Hippocampal formation (tissue), 2 donors: ENCODE results near the gene MYLK3.

ENCODE experiments used
- DNase-seq, 2 donors: peaks; one replicate each; lab custom pipeline; 2025; lab: John Stamatoyannopoulos, UW

Gene MYLK3

DNA sequence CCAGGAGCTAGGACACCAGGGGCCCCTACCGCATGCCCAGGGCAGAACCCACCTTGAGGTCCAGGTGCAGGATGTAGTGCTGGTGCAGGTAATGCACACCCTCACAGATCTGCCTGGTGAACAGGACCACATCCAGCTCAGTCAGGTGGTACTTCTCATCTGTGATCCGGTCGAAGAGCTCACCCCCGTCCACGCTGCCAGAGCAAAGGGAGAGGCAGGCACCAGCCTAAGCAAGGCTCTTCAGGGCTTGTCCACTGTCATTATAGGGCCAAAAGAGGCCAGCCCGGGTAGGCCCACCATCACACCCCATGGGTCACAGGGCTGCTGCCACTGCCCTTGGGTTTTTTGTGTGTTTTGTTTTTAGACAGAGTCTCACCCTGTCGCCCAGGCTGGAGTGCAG lies 21.0 kb downstream of the MYLK3 start:
- no peak for DNase-seq

DNA sequence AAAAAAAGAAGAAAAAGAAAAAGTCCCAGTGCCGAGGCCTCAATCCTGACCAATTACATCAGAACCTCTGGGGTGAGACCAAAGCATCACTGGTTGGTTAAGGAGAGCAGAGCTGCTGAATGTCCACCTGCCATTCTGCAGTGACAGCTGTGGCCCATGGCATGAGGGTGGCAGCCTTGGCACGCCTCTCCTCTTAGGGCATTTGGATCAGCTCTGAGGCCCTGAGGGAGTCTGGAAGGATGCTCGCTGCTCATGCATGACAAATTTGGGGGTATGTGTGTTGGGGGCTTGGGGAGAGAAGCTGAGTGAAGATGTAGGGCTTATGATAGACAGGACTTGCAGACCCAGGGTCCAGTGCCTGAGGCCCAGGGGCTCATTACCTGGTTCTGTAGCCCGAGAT lies 26.3 kb downstream of the MYLK3 start:
- no peak for DNase-seq

DNA sequence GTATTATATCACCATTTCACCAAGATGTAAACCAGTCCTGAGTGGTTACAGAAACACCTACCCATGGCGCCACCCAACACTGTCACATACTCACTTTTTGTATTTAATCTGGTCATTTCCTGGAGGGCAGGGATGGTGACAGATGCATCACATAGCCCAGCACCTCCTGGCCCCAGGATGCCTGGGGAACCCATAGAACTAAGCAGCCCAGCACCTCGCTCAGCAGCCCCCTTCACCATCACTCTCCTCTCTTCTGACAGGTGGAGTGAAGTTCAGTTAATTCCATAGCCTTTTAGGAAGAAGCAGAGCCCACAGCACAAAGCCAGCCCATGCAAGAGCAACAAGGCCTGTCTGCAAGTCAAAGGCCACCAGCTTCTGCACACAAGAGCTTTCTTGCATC lies 27.5 kb downstream of the MYLK3 start:
- DNase-seq, result no peak

DNA sequence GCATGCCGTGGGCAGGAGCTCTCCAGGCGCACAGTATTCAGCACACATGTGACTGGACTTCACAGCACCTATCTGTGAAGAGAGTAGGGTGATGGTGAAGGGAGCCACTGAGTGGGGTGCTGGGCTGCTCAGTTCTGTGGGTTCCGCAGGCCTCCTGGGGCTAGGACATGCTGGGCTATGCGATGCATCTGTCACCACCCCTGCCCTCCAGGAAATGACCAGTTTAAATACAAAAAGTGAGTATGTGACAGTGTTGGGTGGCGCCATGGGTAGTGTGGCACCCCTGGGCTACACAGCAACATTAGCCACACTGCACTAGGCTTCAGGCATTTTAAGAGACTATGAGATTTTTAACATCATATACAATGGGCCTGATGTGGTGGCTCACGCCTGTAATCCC lies 28.6 kb downstream of the MYLK3 start:
- DNase-seq, result no peak

DNA sequence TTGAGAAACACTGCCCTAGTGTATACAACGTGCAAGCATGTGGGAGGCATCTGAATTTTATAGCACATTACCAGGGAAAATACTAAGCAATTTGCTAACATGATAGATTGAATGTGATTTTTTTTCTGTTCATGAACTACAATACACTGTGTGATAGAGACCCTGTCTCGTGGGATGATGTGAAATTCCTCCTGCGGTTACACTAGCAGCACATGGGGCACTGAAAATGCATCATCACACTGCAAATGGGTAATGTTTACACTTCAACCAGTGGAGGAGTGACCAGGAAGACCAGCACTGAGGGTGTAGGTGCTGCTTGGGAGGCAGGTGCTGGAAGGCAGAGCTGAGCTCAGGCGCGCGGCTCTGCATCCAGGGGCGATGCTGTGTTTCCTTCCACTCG lies 29.9 kb downstream of the MYLK3 start:
- DNase-seq, result no peak

DNA sequence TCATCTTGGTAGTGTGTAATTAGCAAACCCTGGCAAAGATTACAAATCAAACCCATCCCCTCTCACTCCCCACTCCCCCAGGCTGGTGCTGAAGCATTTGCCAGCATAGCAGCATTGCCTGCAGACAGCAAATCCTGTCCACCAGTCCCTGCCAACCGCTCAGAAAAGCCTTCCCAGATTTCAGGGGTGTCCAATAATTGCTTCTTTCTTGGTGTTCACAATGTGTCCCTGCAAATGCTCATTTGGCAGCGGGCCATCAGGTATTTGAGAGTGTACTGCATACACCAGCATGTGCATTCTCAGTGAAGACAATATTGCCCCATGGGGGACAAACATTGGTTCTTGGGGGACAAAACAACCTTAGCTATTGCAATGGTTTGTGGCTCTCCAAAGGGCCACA lies 30.5 kb downstream of the MYLK3 start:
- DNase-seq, result no peak

DNA sequence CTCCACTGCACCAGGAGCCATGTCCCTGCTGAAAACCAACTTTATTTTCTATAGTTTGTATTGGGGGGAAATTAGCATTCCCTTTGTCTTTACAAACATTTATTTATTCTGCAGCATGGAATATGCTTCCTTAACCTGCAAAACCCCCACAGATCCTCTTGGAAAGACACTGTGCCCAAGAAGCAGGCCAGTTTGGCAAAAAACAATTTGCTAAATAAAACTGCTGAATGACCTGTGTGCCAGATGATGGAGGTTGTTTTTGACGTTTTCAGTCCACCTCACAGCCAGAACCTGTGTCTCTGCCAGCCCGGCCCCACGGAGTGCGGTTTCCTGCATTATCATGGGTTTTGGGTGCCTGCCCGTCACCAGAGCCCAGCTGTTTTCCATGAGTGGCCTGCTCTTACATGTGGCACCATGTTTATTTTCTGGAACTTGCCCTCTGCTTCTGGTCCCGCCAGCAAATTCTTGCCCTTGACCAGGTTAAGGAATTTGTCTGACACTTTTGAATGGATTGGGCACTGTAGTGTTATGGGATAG lies 32.3 kb downstream of the MYLK3 start:
- DNase-seq, result no peak

DNA sequence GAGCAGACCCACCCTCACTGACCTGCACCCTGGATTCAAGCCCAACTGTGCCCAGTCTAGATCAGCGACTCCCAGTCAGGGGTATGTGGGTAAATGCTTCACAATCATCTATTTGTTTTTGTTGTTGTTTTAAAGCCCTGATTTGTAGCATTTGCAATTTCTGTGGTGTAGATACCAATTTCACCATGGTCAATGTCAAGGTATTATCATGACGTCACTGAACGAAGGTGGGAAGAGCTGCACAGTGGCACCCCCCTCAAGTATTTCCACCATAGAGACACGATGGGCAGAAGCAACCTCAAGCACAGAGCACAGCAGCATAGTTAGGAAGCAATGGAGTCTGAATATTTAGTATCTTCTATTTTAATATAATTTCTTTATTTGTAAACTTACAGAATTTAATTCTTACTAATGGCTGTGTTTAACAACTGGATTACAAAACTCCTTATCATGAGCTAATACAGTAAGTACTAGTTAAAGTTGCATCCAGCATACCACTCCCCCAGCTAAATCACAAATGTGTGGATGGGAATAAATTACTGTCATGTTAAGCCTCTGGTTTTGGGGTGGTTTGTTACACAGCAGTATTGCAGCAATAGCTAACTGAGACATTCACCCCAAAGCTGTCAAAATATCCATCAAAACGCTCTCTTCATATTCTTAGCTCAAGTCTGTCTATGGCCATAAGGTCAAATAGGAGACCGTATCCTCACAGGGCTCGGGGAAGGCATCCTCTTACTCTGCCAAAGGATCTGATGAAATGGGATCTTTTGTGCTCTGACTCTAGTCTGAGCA lies 33.1 kb downstream of the MYLK3 start:
- no peak for DNase-seq

DNA sequence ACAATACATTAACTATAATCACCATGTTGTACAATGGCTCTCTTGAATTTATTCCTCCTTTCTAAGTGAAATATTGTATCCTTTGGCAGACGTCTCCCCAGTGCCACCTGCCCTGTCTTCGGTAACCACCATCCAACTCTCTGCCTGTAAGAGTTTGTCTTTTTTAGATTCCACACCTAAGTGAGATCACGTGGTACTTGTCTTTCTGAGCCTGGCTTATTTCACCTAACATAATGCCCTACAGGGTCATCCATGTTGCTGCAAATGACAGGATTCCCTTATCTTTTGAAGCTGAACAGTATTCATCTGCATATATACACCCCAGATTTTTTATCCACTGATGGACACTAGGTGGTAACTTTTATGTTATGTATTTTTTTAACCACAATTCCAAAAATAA lies 34.5 kb downstream of the MYLK3 start:
- DNase-seq, result no peak

DNA sequence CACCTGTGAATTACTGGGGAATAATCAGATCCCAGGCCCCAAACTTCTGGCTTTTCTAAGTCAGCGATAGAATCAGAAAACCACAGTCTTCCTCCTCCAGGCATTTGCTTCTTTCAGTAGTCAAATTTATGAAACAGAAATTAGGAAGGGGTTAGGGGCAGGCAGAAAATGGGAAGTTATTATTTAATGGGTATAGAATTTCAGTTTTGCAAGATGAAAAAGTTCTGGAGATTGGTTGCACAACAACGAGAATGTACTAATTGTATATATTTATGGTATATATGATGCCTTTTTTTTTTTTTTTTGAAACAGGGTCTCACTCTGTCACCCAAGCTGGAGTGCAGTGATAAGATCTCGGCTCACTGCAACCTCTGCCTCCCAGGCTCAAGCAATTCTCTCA lies 35.2 kb downstream of the MYLK3 start:
- DNase-seq, result no peak

DNA sequence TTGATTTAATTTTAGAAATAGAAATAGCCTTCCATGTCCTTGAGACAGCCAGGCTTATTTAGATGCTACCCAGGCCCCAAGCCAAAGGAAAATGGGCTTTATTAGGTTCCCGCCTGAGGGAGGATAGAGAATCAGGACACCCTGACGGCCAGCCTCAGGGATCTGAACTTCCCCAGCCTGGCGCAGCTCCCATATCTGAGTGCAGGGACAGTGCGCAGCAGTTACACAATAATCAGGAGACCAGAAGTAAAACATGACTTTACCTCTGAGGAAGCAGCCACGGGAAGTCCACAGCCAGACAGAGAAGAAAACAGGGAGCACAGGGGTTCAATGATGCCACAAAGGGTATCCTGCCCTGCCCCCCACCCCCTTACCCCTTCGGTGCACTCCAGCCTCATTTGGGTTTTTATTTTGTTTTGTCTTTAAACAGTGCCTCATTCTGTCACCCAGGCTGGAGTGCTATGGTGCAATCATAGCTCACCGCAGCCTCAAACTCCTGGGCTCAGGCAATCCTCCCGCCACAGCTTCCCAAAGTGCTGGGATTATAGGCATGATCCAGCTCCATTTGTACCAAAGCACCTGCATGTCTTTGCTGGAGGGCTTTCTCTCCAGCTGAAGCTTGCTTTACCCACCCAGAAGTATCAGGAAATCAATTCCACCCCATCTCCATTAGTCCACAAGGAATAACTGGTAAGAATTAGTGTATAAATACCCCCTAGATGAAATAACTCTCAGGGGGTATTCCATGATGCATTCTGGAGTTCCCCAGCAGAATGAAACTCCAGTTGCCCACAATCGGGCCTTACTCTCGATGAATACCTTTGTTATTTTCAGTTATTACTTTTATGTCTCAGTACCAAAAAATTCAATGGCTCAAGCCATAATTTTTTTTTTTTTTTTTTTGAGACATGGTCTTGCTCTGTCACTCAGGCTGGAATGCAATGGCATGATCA lies 36.8 kb downstream of the MYLK3 start:
- DNase-seq, result no peak

DNA sequence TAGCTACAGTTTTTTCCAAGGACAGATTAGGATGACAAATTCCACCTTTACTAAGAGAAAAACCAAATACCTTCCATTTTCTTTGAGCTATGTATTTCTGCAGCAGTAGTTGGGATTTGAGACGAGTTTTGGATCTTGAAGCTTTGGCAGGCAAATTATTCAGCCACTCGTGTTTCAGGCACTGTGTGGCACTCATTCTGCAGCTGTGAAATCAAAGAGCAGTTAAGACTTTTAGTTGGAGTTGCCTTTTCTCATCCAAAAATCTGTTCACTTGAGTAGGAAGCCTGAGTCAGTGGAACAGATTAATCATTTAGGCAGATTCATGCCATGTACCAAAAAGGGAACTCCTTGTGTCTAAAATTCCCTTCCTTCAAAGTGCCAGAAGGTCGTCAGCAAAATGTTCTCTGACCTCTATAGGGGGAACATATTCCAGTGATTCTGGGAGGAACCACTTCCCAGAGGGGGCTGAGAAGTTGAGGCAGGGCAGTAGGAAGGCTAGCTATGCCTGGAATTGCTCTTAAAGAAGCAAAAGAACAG lies 38.6 kb downstream of the MYLK3 start:
- DNase-seq, result no peak

DNA sequence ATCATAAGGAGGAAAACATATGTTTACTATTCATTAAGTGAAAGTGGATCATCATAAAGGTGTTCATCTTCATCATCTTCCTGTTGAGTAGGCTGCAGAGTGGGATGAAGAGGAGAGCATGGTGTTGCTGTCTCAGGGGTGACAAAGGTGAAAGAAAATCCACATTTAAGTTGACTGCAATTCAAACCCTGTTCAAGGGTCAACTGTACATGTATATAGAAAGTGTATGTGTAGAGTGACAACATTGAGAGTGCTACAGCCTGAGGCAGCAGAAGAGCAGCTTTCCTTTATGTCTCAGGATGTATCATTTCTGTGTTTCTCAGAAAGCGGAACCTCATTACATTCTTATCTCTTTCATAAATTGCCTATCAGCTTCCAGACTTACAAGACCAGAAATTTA lies 41.5 kb downstream of the MYLK3 start:
- no peak for DNase-seq

DNA sequence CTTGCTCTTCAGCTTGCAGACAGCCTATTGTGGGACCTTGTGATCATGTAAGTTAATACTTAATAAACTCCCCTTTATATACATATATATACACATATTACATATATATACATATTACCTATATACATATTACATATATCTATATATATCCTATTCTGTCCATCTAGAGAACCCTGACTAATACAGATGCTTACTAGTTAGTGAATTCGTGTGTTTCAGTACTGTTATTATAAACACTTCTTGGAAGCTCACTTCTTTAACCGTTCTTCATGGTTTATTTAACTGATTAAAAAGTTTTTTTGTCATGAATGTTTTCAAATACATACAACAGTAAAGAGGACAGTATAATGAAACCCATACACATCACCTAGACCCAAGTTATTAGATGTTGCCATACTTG lies 46.1 kb downstream of the MYLK3 start:
- DNase-seq, result no peak

DNA sequence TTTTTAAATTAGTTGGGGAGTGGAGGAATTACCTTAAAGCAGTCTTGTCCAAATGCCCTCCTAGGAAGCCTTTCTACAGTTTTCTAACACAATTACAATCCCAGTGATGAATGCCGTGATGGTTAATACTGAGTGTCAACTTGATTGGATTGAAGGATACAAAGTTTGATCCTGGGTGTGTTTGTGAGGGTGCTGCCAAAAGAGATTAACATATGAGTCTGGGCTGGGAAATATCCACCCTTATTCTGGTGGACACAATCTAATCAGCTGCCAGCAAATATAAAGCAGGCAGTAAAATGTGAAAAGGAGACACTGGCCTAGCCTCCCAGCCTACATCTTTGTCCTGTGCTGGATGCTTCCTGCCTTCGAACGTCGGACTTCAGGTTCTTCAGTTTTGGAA lies 46.5 kb downstream of the MYLK3 start:
- DNase-seq, result no peak

DNA sequence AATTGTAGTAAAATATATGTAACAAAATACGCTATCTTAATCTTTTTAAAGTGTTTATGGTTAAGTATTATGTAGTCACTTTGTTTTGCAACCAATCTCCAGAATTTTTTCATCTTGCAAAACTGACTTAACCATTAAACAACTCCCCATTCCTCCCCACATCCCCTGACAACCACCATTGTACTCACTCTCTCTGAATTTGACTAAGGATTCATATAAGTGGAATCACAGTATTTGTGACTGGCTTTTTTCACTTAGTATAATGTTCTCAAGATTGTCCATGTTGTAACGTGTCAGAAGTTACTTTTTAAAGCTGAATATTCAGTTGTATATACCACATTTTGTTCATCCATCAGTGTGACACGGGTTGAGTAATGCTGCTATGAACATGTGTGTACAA lies 48.1 kb downstream of the MYLK3 start:
- no peak for DNase-seq

DNA sequence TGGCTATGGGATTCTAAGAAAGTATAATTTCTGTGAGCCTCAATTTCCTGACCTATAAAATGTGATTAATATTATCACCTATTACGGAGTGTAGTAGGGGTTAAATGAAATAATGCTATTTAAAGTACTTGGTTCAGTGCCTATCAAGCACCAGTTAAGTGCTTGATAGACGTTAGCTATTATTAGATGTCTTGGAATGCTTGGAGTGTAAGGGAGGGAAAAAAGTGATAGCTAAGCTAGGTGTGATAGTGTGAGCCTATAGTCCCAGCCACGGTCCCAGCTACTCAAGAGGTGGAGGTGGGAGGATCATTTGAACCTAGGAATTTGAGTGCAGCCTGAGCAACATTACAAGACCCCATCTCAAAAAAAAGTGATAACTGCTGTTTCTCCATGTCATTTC lies 51.2 kb downstream of the MYLK3 start:
- DNase-seq, result no peak

DNA sequence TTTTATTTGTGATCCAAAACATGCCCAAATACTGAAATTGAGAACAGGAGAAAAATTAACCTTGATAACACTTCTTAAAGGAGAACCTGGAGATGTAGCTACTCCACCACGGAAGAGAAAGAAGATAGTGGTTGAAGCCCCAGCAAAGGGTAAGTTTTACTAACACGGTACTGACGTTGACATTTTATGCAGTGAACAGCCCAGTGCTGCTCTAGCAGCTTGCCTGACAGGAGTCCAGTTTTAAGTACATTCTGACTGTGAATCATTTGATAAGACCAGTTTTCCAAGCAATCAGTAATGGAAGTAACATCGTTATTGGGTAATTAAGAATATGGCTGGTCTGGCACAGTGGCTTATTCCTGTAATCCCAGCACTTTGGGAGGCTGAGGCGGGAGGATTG lies 52.2 kb downstream of the MYLK3 start:
- no peak for DNase-seq

DNA sequence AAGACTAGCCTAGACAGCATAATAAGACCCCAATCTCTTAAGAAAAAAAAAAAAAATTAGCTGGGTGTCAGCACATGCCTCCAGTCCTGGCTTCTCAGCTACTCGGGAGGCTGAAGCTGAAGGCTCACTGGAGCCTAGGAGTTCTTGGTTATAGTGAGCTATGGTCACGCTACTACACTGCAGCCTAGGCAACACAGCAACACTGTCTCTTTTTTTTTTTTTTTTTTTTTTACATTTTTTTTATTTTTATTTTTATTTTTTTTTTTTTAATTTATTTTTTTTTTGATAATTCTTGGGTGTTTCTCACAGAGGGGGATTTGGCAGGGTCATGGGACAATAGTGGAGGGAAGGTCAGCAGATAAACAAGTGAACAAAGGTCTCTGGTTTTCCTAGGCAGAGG lies 54.5 kb downstream of the MYLK3 start:
- no peak for DNase-seq

DNA sequence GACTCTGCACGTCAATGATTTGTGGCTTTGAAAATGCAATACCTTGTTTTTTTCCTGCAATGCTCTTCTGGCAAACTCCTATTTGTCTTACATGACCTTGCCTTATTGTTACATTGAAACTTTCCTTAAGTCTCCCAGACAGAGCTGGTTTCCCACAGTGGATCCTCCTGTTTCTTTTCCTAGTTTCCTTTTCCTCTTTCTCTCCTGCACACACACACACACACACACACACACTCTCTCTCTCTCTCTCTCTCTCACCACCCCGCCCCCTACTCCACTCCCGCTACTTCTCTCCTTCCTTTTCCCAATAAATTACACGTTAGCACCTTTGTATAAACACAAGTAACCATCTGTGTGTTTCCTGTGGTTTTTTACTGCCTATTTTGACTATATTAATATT lies 56.4 kb downstream of the MYLK3 start:
- DNase-seq, result no peak

DNA sequence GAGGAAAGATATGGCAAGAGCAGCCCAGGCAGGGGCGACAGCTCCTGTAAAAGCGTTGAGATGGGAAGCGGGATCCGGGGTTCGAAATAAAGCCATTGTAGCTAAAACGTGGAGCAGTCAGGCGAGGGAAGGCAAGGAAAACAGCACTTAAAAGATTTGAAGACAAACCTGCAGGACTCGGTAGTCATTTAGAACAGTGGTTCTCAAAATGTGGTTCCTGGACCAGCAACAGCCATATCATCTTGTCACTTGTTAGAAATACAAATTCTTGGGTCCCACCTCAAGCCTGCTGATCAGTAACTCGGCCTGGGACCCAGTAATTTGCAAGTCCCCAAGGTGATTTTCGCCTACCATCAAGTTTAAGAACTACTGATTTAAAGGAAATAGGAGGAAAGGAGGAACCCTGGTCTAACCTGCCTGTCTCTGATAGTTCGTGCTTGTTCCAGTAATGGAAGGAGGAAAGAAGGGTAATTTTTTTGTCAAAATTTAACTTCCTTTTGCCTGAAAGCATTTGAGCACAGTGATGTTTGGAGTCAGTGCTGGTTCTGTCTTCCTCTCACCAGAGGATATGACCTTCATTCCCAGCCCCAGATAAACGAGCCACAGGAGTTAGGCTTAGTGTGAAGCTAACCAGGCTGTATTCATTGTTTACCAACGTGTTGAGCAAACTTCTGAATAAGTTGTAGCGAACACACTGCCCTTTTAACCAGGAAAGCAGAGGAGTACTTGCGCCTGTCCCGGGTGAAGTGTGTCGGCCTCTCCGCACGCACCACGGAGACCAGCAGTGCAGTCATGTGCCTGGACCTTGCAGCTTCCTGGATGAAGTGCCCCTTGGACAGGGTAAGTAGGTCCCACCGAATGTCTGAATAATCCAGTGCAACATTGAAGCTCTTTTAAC lies 57.6 kb downstream of the MYLK3 start:
- no peak for DNase-seq
